CD4-positive, alpha-beta T cell treated with Interleukin-2 at 100 ng/mL for 4 hours (primary cell): ENCODE measurements around the gene GLS.
"Not testable (repeated sequence)": the region's sequence is repeated elsewhere in the genome, so short reads cannot be mapped to it uniquely, and the experiment has no call there.

ENCODE experiments used
- DNase-seq: peaks from one replicate; pipeline ENCODE4 v3.0.0-alpha.2; 2020; ENCODE audit warnings: low spot score

GLS gene

GRCh38 chr2:190933361-190933760 lies 52.7 kb downstream of the GLS start:
- DNase-seq = no peak

- DNase-seq = no peak
These were observed 54.4 kb downstream of the GLS start for GRCh38 chr2:190935054-190935453.

- DNase-seq = no peak
These were observed 58.2 kb downstream of the GLS start for GRCh38 chr2:190938771-190939335.

GRCh38 chr2:190940454-190940853 lies 59.8 kb downstream of the GLS start:
- no peak for DNase-seq

GRCh38 chr2:190941571-190941970 lies 61.0 kb downstream of the GLS start:
- DNase-seq = no peak

- no peak for DNase-seq
These were observed 62.1 kb downstream of the GLS start for GRCh38 chr2:190942697-190943096.

GRCh38 chr2:190943706-190944105 lies 63.1 kb downstream of the GLS start:
- no peak for DNase-seq

GRCh38 chr2:190947141-190947540 lies 66.5 kb downstream of the GLS start:
- DNase-seq = no peak

- DNase-seq = peak; percentile 14
These were observed 67.2 kb downstream of the GLS start for GRCh38 chr2:190947711-190948251.

- DNase-seq = no peak
These were observed 68.0 kb downstream of the GLS start for GRCh38 chr2:190948671-190949070.

GRCh38 chr2:190950566-190950991 lies 70.0 kb downstream of the GLS start:
- DNase-seq = no peak

GRCh38 chr2:190953257-190953656 lies 72.6 kb downstream of the GLS start:
- DNase-seq = no peak

GRCh38 chr2:190959911-190960788 lies 79.5 kb downstream of the GLS start:
- no peak for DNase-seq

GRCh38 chr2:190961117-190961516 lies 80.5 kb downstream of the GLS start:
- DNase-seq = not testable (repeated sequence)

GRCh38 chr2:190961918-190962487 lies 81.4 kb downstream of the GLS start:
- no peak for DNase-seq

- no peak for DNase-seq
These were observed 82.5 kb downstream of the GLS start for GRCh38 chr2:190963088-190963487.

GRCh38 chr2:190964170-190964795 lies 83.7 kb downstream of the GLS start:
- DNase-seq = no peak

GRCh38 chr2:190965580-190966222 lies 85.1 kb downstream of the GLS start:
- no peak for DNase-seq

- no peak for DNase-seq
These were observed 87.9 kb downstream of the GLS start for GRCh38 chr2:190968522-190968921.

- no peak for DNase-seq
These were observed 89.5 kb downstream of the GLS start for GRCh38 chr2:190970160-190970559.

GRCh38 chr2:190970873-190971506 lies 90.4 kb downstream of the GLS start:
- DNase-seq = no peak

- no peak for DNase-seq
These were observed 91.6 kb downstream of the GLS start for GRCh38 chr2:190972213-190972612.
